H1 (cell line): Measurements from ENCODE around the gene FUBP3. TPM values are rescaled to one million over a fixed set of nuclear protein-coding genes. Genes with fewer than 3 reads are reported as not detected.

Experiments used
- CTCF ChIA-PET: fragments of 300-600 bp; sonication (Branson Sonifier 250); formaldehyde crosslinking; loops from one replicate; lab custom pipeline; 2021; ENCODE audit not compliant: partially characterized antibody; lab: Charles Lee
- POLR2A ChIA-PET: fragments of 300-600 bp; sonication (Branson Sonifier 250); formaldehyde crosslinking; loops from one replicate; lab custom pipeline; 2021; ENCODE audit warnings: inconsistent platforms; ENCODE audit not compliant: partially characterized antibody; lab: Charles Lee
- DNase-seq, 2 experiments: peaks; one replicate each; pipeline versions ENCODE4 v3.0.0 to v3.0.0-alpha.2; 2010 to 2022; ENCODE audit warnings: low spot score in 2 of 2, low read depth in 1 of 2, mixed read lengths in 1 of 2
- FAIRE-seq: peaks from 2 replicates; lab custom pipeline; 2011; peaks lifted over from hg19 to GRCh38; lab: Jason Lieb, UNC
- H2AFZ ChIP-seq: 2 replicates; pipeline ENCODE4 v1.8.1; 2012; ENCODE audit warnings: low read length, inconsistent platforms
- H2AK5ac ChIP-seq: 2 replicates; pipeline ENCODE4 v1.6.1; 2013; ENCODE audit warnings: low read depth, low read length
- H2BK120ac ChIP-seq: replicated peaks from 2 replicates; pipeline ENCODE3; 2013; ENCODE audit warnings: low read depth, low read length, inconsistent platforms
- H2BK12ac ChIP-seq: 2 replicates; pipeline ENCODE4 v1.6.1; 2013; ENCODE audit warnings: low read depth, low read length
- H2BK15ac ChIP-seq: 2 replicates; pipeline ENCODE4 v1.6.1; 2013; ENCODE audit warnings: low read length
- H2BK20ac ChIP-seq: 2 replicates; pipeline ENCODE4 v1.6.1; 2013; ENCODE audit warnings: low read length
- H2BK5ac ChIP-seq: 2 replicates; pipeline ENCODE4 v1.6.1; 2013; ENCODE audit warnings: low read depth, low read length
- H3K14ac ChIP-seq: 2 replicates; pipeline ENCODE4 v1.6.1; 2013; ENCODE audit warnings: inconsistent platforms; ENCODE audit not compliant: insufficient read length
- H3K18ac ChIP-seq: 2 replicates; pipeline ENCODE4 v1.6.1; 2013; ENCODE audit warnings: low read length; ENCODE audit errors: extremely low read depth
- H3K23ac ChIP-seq: 2 replicates; pipeline ENCODE4 v1.6.1; 2013; ENCODE audit warnings: inconsistent platforms; ENCODE audit not compliant: insufficient read length
- H3K23me2 ChIP-seq: 2 replicates; pipeline ENCODE4 v1.6.1; 2013; ENCODE audit warnings: low read depth, low read length
- H3K27ac ChIP-seq: 2 replicates; pipeline ENCODE4 v1.6.1; 2011; ENCODE audit warnings: low read depth, low read length, inconsistent platforms
- H3K27me3 ChIP-seq, 4 experiments: replicated peaks in 1 of 4; 1 replicate in 1 of 4; 2 replicates in 3 of 4; pipeline versions ENCODE4 v1.6.1 to v1.8.1; 2011 to 2013; ENCODE audit warnings: low read length in 3 of 4, mild to moderate bottlenecking in 3 of 4, inconsistent platforms in 2 of 4, mixed read lengths in 2 of 4, moderate library complexity in 1 of 4; ENCODE audit not compliant: control insufficient read depth in 3 of 4, insufficient read depth in 3 of 4; ENCODE audit errors: extremely low read depth in 1 of 4
- H3K36me3 ChIP-seq, 4 experiments: 2 replicates each; pipeline versions ENCODE4 v1.6.1 to v1.8.1; 2011 to 2013; ENCODE audit warnings: mild to moderate bottlenecking in 4 of 4, low read length in 3 of 4, moderate library complexity in 2 of 4, control low read depth in 1 of 4, inconsistent platforms in 1 of 4; ENCODE audit not compliant: insufficient read depth in 4 of 4, control insufficient read depth in 2 of 4
- H3K4ac ChIP-seq: replicated peaks from 2 replicates; pipeline ENCODE3; 2013; ENCODE audit warnings: low read length, low read depth, mixed read lengths, inconsistent platforms; ENCODE audit not compliant: insufficient read length
- H3K4me1 ChIP-seq, 4 experiments: replicated peaks in 1 of 4; 1 replicate in 1 of 4; 2 replicates in 3 of 4; pipeline versions ENCODE4 v1.6.1 to v1.8.1; 2011 to 2013; ENCODE audit warnings: low read length in 3 of 4, inconsistent platforms in 2 of 4, mixed read lengths in 1 of 4; ENCODE audit not compliant: insufficient read depth in 4 of 4, control insufficient read depth in 3 of 4
- H3K4me2 ChIP-seq, 2 experiments: 2 replicates each; pipeline versions ENCODE4 v1.6.1 to v1.8.1; 2011 to 2013; ENCODE audit warnings: low read depth in 2 of 2, low read length in 2 of 2, control low read depth in 1 of 2, inconsistent platforms in 1 of 2, mild to moderate bottlenecking in 1 of 2; ENCODE audit not compliant: insufficient read depth in 1 of 2
- H3K4me3 ChIP-seq, 4 experiments: fragments of 200-600, 300-600 bp in 1 of 4; sonication (generic), shearing (Covaris generic), sonication (Bioruptor Twin) in 1 of 4; 2 replicates each; pipeline versions ENCODE4 v1.5.1 to v1.8.1; 2011 to 2016; ENCODE audit warnings: low read length in 4 of 4, low read depth in 3 of 4, control low read depth in 2 of 4, inconsistent platforms in 2 of 4, mild to moderate bottlenecking in 2 of 4, mixed read lengths in 1 of 4, moderate library complexity in 1 of 4; ENCODE audit not compliant: insufficient read depth in 2 of 4; ENCODE audit errors: extremely low read depth in 1 of 4
- H3K56ac ChIP-seq: replicated peaks from 2 replicates; pipeline ENCODE3; 2013; ENCODE audit warnings: low read depth, mild to moderate bottlenecking, mixed read lengths, low read length, inconsistent platforms; ENCODE audit not compliant: insufficient read length
- H3K79me1 ChIP-seq: 2 replicates; pipeline ENCODE4 v1.6.1; 2013; ENCODE audit warnings: low read depth, low read length, control low read depth
- H3K79me2 ChIP-seq, 2 experiments: 2 replicates each; pipeline versions ENCODE4 v1.6.1 to v1.8.1; 2012 to 2013; ENCODE audit warnings: low read length in 2 of 2, mild to moderate bottlenecking in 2 of 2, inconsistent platforms in 1 of 2; ENCODE audit not compliant: insufficient read depth in 2 of 2, control insufficient read depth in 1 of 2
- H3K9ac ChIP-seq, 4 experiments: replicated peaks in 1 of 4; 1 replicate in 1 of 4; 2 replicates in 3 of 4; pipeline versions ENCODE4 v1.6.1 to v1.8.1; 2011 to 2013; ENCODE audit warnings: low read depth in 3 of 4, low read length in 3 of 4, control low read depth in 2 of 4, mild to moderate bottlenecking in 2 of 4, moderate library complexity in 2 of 4, inconsistent platforms in 1 of 4; ENCODE audit errors: extremely low read depth in 1 of 4
- H3K9me3 ChIP-seq, 2 experiments: 2 replicates each; pipeline versions ENCODE4 v1.6.1 to v1.8.1; 2012 to 2013; ENCODE audit warnings: mild to moderate bottlenecking in 2 of 2, moderate library complexity in 2 of 2, control low read depth in 1 of 2, inconsistent platforms in 1 of 2, low read depth in 1 of 2, low read length in 1 of 2, mixed read lengths in 1 of 2; ENCODE audit not compliant: insufficient read depth in 2 of 2
- H4K20me1 ChIP-seq, 2 experiments: replicated peaks in 1 of 2; 2 replicates each; pipeline versions ENCODE3 to v1.8.1; 2011 to 2013; ENCODE audit warnings: inconsistent platforms in 2 of 2, low read length in 2 of 2, mild to moderate bottlenecking in 1 of 2; ENCODE audit not compliant: insufficient read depth in 2 of 2, control insufficient read depth in 1 of 2
- H4K5ac ChIP-seq: 2 replicates; pipeline ENCODE4 v1.6.1; 2013; ENCODE audit warnings: low read length, low read depth, mixed read lengths, inconsistent platforms; ENCODE audit not compliant: insufficient read length
- H4K8ac ChIP-seq: 2 replicates; pipeline ENCODE4 v1.8.0; 2013; ENCODE audit warnings: mild to moderate bottlenecking, moderate library complexity, low read length, inconsistent platforms; ENCODE audit not compliant: insufficient read depth; ENCODE audit errors: extremely low read depth
- H4K91ac ChIP-seq: replicated peaks from 2 replicates; pipeline ENCODE3; 2013; ENCODE audit warnings: low read length, mixed read lengths, inconsistent platforms; ENCODE audit not compliant: insufficient read length
- BRCA1 ChIP-seq: IDR thresholded peaks from 2 replicates; pipeline ENCODE4 v1.6.1; 2012; ENCODE audit warnings: low read depth, low read length, improper control_type of control experiment
- CBX5 ChIP-seq: fragments of 300-800, 300-1000 bp; sonication (generic); IDR thresholded peaks from 2 replicates; pipeline ENCODE4 v1.7.1; 2016; ENCODE audit warnings: antibody characterized with exemption, low read length, low read depth
- GABPA ChIP-seq: IDR thresholded peaks from 2 replicates; pipeline ENCODE4 v1.6.1; 2011; ENCODE audit warnings: mild to moderate bottlenecking, low read length, moderate library complexity, borderline replicate concordance; ENCODE audit not compliant: insufficient read depth
- GTF2F1 ChIP-seq: IDR thresholded peaks from 2 replicates; pipeline ENCODE4 v1.6.1; 2012; ENCODE audit warnings: low read depth, low read length, improper control_type of control experiment, borderline replicate concordance
- HDAC2 ChIP-seq, 2 experiments: fragments of 300-600 bp in 1 of 2; sonication (generic) in 1 of 2; IDR thresholded peaks; 2 replicates each; pipeline ENCODE4 v1.6.1; 2011 to 2012; ENCODE audit warnings: low read depth in 2 of 2, low read length in 2 of 2, mild to moderate bottlenecking in 2 of 2, moderate library complexity in 2 of 2, borderline replicate concordance in 1 of 2, inconsistent platforms in 1 of 2
- MAFK ChIP-seq: IDR thresholded peaks from 2 replicates; pipeline ENCODE4 v1.6.1; 2012; ENCODE audit warnings: low read depth, mild to moderate bottlenecking, improper control_type of control experiment, low read length
- SIN3A ChIP-seq, 2 experiments: IDR thresholded peaks in 1 of 2; conservative IDR thresholded peaks in 1 of 2; 2 replicates each; pipeline ENCODE4 v1.6.1; 2011 to 2012; ENCODE audit warnings: low read length in 2 of 2, improper control_type of control experiment in 1 of 2, low read depth in 1 of 2, mild to moderate bottlenecking in 1 of 2
- WGBS, 2 experiments: shearing (Covaris generic) in 1 of 2; methylation state at CpG; one replicate each; pipeline versions ENCODE4 v1.1.6 to v1.1.7; 2013 to 2015; ENCODE audit warnings: low lambda C conversion rate in 2 of 2, mixed read lengths in 2 of 2, inconsistent platforms in 1 of 2, low coverage in 1 of 2, missing lambda C conversion rate in 1 of 2; ENCODE audit not compliant: insufficient replicate concordance in 2 of 2, insufficient coverage in 1 of 2, insufficient read length in 1 of 2; ENCODE audit errors: extremely low coverage in 1 of 2, missing lambda C conversion rate in 1 of 2; 5-methylcytosine and 5-hydroxymethylcytosine counted together
- polyA plus RNA-seq, 7 experiments: library from polyadenylated mRNA; depleted of rRNA in 3 of 7; stranded (reverse) in 5 of 7; unstranded in 2 of 7; fragments of >200 nt in 5 of 7; fragments of 200-250 nt in 2 of 7; gene quantifications; 1 replicate in 5 of 7; 2 replicates in 1 of 7; 4 replicates in 1 of 7; pipeline versions ENCODE4 v1.2.1 to v1.2.3, GENCODE V29; 2011 to 2013; ENCODE audit warnings: missing spikeins in 2 of 7, mixed read lengths in 2 of 7
- total RNA-seq: library from RNA; stranded (reverse); fragmentation: NEBNext Ultra II Directional; extraction: Animal tissue kit (Norgen Biotek cat#: 25700); gene quantifications from 2 replicates; pipeline ENCODE4 v1.2.1, GENCODE V29; 2021
- TF ChIP-seq, protein P1 (sequence below): IDR thresholded peaks from 2 replicates; pipeline ENCODE4 v1.6.1; 2012; ENCODE audit warnings: low read length, inconsistent platforms
- TF ChIP-seq, protein P2 (sequence below): IDR thresholded peaks from 2 replicates; pipeline ENCODE4 v1.6.1; 2012; ENCODE audit warnings: inconsistent platforms
- TF ChIP-seq, protein P3 (sequence below): IDR thresholded peaks from 2 replicates; pipeline ENCODE4 v1.6.1; 2011; ENCODE audit warnings: low read length, improper control_type of control experiment

FUBP3 gene
- total and polyA plus RNA-seq, 2 of the 8 experiments (the other 6 are each of a cell fraction or from before 2014, with no cell fraction given) = 23.7 to 76.4 TPM

DNA sequence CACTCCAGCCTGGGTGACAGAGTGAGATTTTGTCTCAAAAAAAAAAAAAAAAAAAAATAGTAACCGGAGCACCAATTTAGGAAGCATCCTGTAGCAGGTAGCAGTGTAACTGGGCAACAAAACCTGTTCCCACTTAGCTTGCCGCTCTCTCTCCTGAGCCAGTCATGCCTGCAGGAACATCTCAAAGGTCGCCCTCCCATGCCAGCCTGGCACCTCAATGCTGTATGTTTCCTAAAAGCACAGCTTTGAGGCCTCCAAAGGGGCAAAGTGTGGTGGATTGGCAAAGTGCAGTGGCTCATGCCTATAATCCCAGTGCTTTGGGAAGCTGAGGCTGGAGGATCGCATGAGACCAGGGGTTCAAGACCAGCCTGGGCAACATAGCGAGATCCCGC, 22.3 kb upstream of the FUBP3 start:
- Histone ChIP-seq H2BK5ac (no peak overlapping the region), H3K79me2 (no peaks in the 10 kb centered on the region), H3K23me2 (no peaks in the 10 kb centered on the region), H3K14ac (no peak overlapping the region), H3K4me3 (no peak overlapping the region), H4K8ac (no peak overlapping the region), H4K20me1 (no peaks in the 10 kb centered on the region), H2AFZ (no peak overlapping the region), H3K23ac (no peak overlapping the region), H4K91ac (no peak overlapping the region), H2BK120ac (no peak overlapping the region), H4K5ac (no peak overlapping the region), H3K36me3 (no peaks in the 10 kb centered on the region), H3K18ac (no peak overlapping the region), H2BK12ac (no peak overlapping the region), H2AK5ac (no peak overlapping the region), H2BK20ac (no peak overlapping the region), H3K79me1 (no peaks in the 10 kb centered on the region), H3K27ac (no peak overlapping the region), H2BK15ac (no peak overlapping the region), H3K27me3 (no peaks in the 10 kb centered on the region), H3K56ac (no peak overlapping the region), H3K9me3 (no peaks in the 10 kb centered on the region), H3K4me1 (no peaks in the 10 kb centered on the region), H3K9ac (no peak overlapping the region), H3K4me2 (no peak overlapping the region), H3K4ac (no peak overlapping the region)
- POLR2A ChIA-PET = interaction anchor here (2.2 kb wide), 1 partner anchor 22 kb away, joined by 4 read pairs; the partner anchor contains the start of gene FUBP3
- DNase-seq (no peak), FAIRE-seq (no peak)
- WGBS, 2 experiments = 97% methylated on average over 5 of the region's 6 CpGs; no CpG with 5 or more reads in 1 of the 2 experiments
- CTCF ChIA-PET = interaction anchor here (0.7 to 1.2 kb wide), 3 partner anchors 21 to 96 kb away, joined by 3 read pairs; no protein-coding TSS in a partner anchor
- TF ChIP-seq GABPA (no peak), HDAC2 (IDR thresholded peaks at IDR 0.05; ENCODE audit: borderline replicate concordance in 1 of 2, low read depth in 2 of 2, low read length in 2 of 2) (no peak), MAFK (no peak), SIN3A (conservative IDR thresholded peaks at IDR 0.05 in 1 of 2, IDR thresholded peaks at IDR 0.05 in 1 of 2; ENCODE audit: low read depth in 1 of 2, low read length in 2 of 2) (no peak), BRCA1 (no peak), CBX5 (no peak), GTF2F1 (no peak)
- TF ChIP-seq, protein P1, sequence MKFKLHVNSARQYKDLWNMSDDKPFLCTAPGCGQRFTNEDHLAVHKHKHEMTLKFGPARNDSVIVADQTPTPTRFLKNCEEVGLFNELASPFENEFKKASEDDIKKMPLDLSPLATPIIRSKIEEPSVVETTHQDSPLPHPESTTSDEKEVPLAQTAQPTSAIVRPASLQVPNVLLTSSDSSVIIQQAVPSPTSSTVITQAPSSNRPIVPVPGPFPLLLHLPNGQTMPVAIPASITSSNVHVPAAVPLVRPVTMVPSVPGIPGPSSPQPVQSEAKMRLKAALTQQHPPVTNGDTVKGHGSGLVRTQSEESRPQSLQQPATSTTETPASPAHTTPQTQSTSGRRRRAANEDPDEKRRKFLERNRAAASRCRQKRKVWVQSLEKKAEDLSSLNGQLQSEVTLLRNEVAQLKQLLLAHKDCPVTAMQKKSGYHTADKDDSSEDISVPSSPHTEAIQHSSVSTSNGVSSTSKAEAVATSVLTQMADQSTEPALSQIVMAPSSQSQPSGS = no peak
- TF ChIP-seq, protein P2, sequence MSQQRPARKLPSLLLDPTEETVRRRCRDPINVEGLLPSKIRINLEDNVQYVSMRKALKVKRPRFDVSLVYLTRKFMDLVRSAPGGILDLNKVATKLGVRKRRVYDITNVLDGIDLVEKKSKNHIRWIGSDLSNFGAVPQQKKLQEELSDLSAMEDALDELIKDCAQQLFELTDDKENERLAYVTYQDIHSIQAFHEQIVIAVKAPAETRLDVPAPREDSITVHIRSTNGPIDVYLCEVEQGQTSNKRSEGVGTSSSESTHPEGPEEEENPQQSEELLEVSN = no peak
- TF ChIP-seq, protein P3, sequence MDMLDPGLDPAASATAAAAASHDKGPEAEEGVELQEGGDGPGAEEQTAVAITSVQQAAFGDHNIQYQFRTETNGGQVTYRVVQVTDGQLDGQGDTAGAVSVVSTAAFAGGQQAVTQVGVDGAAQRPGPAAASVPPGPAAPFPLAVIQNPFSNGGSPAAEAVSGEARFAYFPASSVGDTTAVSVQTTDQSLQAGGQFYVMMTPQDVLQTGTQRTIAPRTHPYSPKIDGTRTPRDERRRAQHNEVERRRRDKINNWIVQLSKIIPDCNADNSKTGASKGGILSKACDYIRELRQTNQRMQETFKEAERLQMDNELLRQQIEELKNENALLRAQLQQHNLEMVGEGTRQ = no peak
